Activated T-helper 9 cell treated with anti-CD3 and anti-CD28 coated beads, Interleukin-2, amount 50 U/mL, for 16 hours (primary cell): ENCODE data around the gene NACC2.

ENCODE experiments used
- DNase-seq: peaks from one replicate; pipeline ENCODE4 v3.0.0-alpha.2; 2020; ENCODE audit warnings: low read depth

NACC2 gene

GRCh38 chr9:136021872-136022681 lies 73.0 kb downstream of the NACC2 start:
- no peak for DNase-seq

GRCh38 chr9:136021171-136021871 lies 73.8 kb downstream of the NACC2 start:
- DNase-seq = no peak

- DNase-seq = no peak
Observed at GRCh38 chr9:136020671-136021070, 74.4 kb downstream of the NACC2 start.

GRCh38 chr9:136020206-136020605 lies 74.9 kb downstream of the NACC2 start:
- DNase-seq = no peak

GRCh38 chr9:136019681-136020060 lies 75.4 kb downstream of the NACC2 start:
- no peak for DNase-seq

- DNase-seq = no peak
Observed at GRCh38 chr9:136019041-136019680, 75.9 kb downstream of the NACC2 start.

- no peak for DNase-seq
Observed at GRCh38 chr9:136018257-136019031, 76.6 kb downstream of the NACC2 start.

GRCh38 chr9:136017289-136018190 lies 77.5 kb downstream of the NACC2 start:
- DNase-seq = no peak

GRCh38 chr9:136016572-136017288 lies 78.4 kb downstream of the NACC2 start:
- no peak for DNase-seq

- no peak for DNase-seq
Observed at GRCh38 chr9:136015656-136016571, 79.2 kb downstream of the NACC2 start.

GRCh38 chr9:136014924-136015633 lies 80.0 kb downstream of the NACC2 start:
- DNase-seq = no peak

- no peak for DNase-seq
Observed at GRCh38 chr9:136014147-136014923, 80.8 kb downstream of the NACC2 start.

- no peak for DNase-seq
Observed at GRCh38 chr9:136013524-136014034, 81.5 kb downstream of the NACC2 start.

GRCh38 chr9:136013116-136013515 lies 82.0 kb downstream of the NACC2 start:
- no peak for DNase-seq

GRCh38 chr9:136012651-136013050 lies 82.4 kb downstream of the NACC2 start:
- no peak for DNase-seq

- no peak for DNase-seq
Observed at GRCh38 chr9:136011703-136012496, 83.2 kb downstream of the NACC2 start.

- DNase-seq = no peak
Observed at GRCh38 chr9:136011376-136011702, 83.8 kb downstream of the NACC2 start.
